ENCODE results near the gene KLK12. TPM values are rescaled to one million over a fixed set of nuclear protein-coding genes. Genes with fewer than 3 reads are reported as not detected.

The KLK12 gene
- total and polyA plus RNA-seq, 4 donors: not detected

DNA sequence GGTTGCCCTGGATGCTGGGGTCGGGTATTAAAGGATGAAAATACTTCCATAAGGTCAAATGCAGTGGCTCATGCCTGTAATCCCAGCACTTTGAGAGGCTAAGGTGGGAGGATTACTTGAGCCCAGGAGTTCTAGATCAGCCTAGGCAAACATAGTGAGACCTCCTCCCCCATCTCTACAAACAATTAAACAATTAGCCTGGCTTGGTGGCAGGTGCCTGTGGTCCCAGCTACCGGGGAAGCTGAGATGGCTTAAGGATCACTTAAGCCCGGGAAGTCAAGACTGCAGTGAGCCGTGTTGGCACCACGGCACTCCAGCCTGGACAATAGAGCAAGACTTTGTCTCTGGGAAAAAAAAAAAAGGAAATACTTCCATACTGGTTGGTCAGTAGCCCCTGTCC lies 9.9 kb downstream of the KLK12 start:
- no peak overlapping the region for H3K27ac ChIP-seq (ENCODE audit: low read depth in 1 of 2, low read length in 2 of 2)
- H3K27me3 ChIP-seq (ENCODE audit: control insufficient read depth in 1 of 2, insufficient read depth in 2 of 2, low read length in 1 of 2): peaks cover 0 to 3% of the 10 kb centered on the region in 2 donors
- 41 to 43% methylated on average over 5 of the region's 5 CpGs for WGBS, 2 donors
- no peaks in the 10 kb centered on the region for H3K36me3 ChIP-seq (ENCODE audit: control insufficient read depth in 1 of 2, insufficient read depth in 2 of 2, low read length in 1 of 2)
- DNase-seq (peak in 1 of 2 donors; percentile 19), ATAC-seq (ENCODE audit: low FRiP score) (no peak)
- no peak overlapping the region for H3K4me3 ChIP-seq (ENCODE audit: low read length in 2 of 2)
- intact Hi-C loops (cut with DNase I): no loop called here
- no peaks in the 10 kb centered on the region for H3K4me1 ChIP-seq (ENCODE audit: control insufficient read depth in 1 of 2, insufficient read depth in 2 of 2, low read length in 2 of 2)
- H3K9me3 ChIP-seq (ENCODE audit: control insufficient read depth, low read length): no peaks in the 10 kb centered on the region

DNA sequence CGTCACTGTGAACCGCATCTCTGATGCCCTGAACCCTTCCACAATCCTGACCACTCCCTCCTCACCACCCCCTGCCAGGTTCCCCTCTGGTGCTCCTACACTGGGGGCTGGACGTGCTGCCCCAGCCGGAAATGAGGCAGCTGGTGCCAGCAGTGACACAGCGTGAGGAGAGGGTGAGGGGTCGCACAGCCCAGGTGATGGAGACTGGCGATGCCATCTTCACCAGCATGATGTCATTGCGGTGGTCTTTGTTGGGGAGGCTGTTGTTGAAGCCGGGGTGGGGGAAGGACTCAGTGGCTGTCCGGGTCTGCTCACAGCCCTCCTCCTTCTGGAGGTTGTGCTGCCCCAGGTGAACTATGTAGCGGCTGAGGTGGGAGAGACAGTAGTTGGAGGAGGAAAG lies 10.9 kb downstream of the KLK12 start:
- peaks cover 0 to 3% of the 10 kb centered on the region in 2 donors for H3K27me3 ChIP-seq (ENCODE audit: control insufficient read depth in 1 of 2, insufficient read depth in 2 of 2, low read length in 1 of 2)
- no peak for ATAC-seq (ENCODE audit: low FRiP score)
- no peaks in the 10 kb centered on the region for H3K9me3 ChIP-seq (ENCODE audit: control insufficient read depth, low read length)
- H3K36me3 ChIP-seq (ENCODE audit: control insufficient read depth in 1 of 2, insufficient read depth in 2 of 2, low read length in 1 of 2): no peaks in the 10 kb centered on the region
- intact Hi-C loops (cut with DNase I): no loop called here
- no peak overlapping the region for H3K4me3 ChIP-seq (ENCODE audit: low read length in 2 of 2)
- WGBS, 2 donors: 71 to 75% methylated on average over 11 of the region's 11 CpGs
- DNase-seq: peak in 1 of 2 donors; percentile 60
- no peak overlapping the region for H3K27ac ChIP-seq (ENCODE audit: low read depth in 1 of 2, low read length in 2 of 2)
- no peaks in the 10 kb centered on the region for H3K4me1 ChIP-seq (ENCODE audit: control insufficient read depth in 1 of 2, insufficient read depth in 2 of 2, low read length in 2 of 2)

DNA sequence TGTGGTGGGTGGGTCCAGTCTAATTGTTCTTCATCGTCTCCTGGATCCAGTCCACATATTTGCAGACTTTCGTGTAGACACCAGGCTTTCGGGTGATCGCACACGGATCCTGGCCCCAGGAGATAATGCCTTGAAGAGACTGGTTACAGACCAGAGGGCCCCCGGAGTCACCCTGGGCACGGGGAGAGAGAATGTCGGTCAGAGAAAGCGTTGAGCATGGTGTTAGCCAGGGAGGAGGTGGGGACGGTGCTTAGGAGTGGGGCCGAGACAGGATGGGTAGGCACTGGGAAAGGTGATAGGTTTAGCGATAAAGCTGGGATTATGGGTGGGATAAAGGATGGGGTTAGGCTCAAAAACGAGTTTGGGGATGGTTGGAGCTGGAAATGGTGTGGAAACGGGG lies 12.3 kb downstream of the KLK12 start:
- Histone ChIP-seq H3K9me3 (ENCODE audit: control insufficient read depth, low read length) (no peaks in the 10 kb centered on the region), H3K27ac (ENCODE audit: low read depth in 1 of 2, low read length in 2 of 2) (no peak overlapping the region), H3K4me1 (ENCODE audit: control insufficient read depth in 1 of 2, insufficient read depth in 2 of 2, low read length in 2 of 2) (no peaks in the 10 kb centered on the region), H3K36me3 (ENCODE audit: control insufficient read depth in 1 of 2, insufficient read depth in 2 of 2, low read length in 1 of 2) (no peaks in the 10 kb centered on the region), H3K27me3 (ENCODE audit: control insufficient read depth in 1 of 2, insufficient read depth in 2 of 2, low read length in 1 of 2) (peaks cover 0 to 3% of the 10 kb centered on the region in 2 donors), H3K4me3 (ENCODE audit: low read length in 2 of 2) (no peak overlapping the region)
- 62 to 69% methylated on average over 14 of the region's 14 CpGs for WGBS, 2 donors
- intact Hi-C loops (cut with DNase I): no loop called here
- no peak for ATAC-seq (ENCODE audit: low FRiP score)
- peak in 1 of 2 donors; percentile 44 for DNase-seq

DNA sequence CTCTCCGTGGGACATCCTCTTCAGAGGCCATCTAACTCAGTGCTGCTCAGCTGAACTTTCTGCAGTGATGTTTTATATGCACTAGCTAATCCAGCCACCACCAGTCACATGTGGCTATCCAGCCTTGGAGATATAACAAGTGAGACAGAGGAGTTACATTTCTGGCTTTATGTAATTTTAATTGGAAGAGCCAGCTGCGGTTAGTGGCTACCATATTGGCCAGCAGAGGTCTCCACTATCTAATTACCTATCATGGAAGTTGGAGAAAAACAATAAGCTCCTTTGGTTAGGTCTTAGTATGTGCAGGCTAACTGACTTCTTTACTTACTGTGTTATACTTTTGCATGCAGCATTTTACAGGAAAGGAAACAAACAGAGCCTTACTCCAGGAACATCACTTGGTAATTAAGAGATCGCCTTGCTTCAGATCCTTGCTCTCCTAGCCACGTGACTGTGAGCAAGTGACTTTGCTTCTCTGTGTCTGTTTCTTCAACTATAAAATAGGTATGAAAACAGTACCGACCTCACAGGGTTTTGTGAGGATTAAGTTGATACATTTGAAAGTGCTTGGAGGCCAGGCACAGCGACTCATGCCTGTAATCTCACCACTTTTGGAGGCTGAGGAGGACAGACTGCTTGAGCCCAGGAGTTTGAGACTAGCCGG lies 13.7 kb downstream of the KLK12 start:
- Histone ChIP-seq H3K27ac (ENCODE audit: low read depth in 1 of 2, low read length in 2 of 2) (no peak overlapping the region), H3K36me3 (ENCODE audit: control insufficient read depth in 1 of 2, insufficient read depth in 2 of 2, low read length in 1 of 2) (no peaks in the 10 kb centered on the region), H3K4me3 (ENCODE audit: low read length in 2 of 2) (no peak overlapping the region), H3K4me1 (ENCODE audit: control insufficient read depth in 1 of 2, insufficient read depth in 2 of 2, low read length in 2 of 2) (no peaks in the 10 kb centered on the region), H3K27me3 (ENCODE audit: control insufficient read depth in 1 of 2, insufficient read depth in 2 of 2, low read length in 1 of 2) (no peaks in the 10 kb centered on the region), H3K9me3 (ENCODE audit: control insufficient read depth, low read length) (no peaks in the 10 kb centered on the region)
- peak; percentile 1 to 7 for DNase-seq
- no peak for ATAC-seq (ENCODE audit: low FRiP score)
- WGBS, 2 donors: 30 to 32% methylated on average over 7 of the region's 7 CpGs
- intact Hi-C loops (cut with DNase I): no loop called here

DNA sequence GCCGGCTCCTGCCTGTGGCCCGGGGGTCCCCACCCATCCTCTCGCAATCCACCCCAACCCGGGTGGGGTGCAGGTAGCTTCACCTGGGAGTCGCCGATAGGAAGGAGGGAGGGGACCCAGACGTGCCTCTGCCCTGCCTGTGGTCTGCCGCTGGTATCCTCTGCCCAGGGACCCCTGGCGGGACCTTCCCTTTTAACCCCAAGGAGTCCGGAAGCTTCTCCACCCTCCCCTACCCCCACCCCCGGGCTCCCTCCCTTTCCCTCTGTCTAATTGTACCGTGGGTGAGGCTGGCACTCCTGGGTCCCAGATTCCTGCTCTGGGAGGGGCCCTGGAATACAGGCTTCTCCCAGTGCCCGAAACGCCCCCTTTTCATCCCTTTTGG lies 15.3 kb downstream of the KLK12 start, which contains the start of gene KLK10:
KLK10 (minus strand) TSS at position 166 of the 382 bp plus-strand sequence. CDS start 579 bp downstream, outside the sequence.
- H3K27ac ChIP-seq (ENCODE audit: low read depth in 1 of 2, low read length in 2 of 2): no peak within 1 kb of the TSS
- H3K27me3 ChIP-seq (ENCODE audit: control insufficient read depth in 1 of 2, insufficient read depth in 2 of 2, low read length in 1 of 2): no peaks in the 10 kb centered on the region
- peak; percentile 32 to 70 for DNase-seq
- intact Hi-C loops (cut with DNase I): no loop called here
- ATAC-seq (ENCODE audit: low FRiP score): no peak
- H3K4me1 ChIP-seq (ENCODE audit: control insufficient read depth in 1 of 2, insufficient read depth in 2 of 2, low read length in 2 of 2): no peaks in the 10 kb centered on the region
- H3K4me3 ChIP-seq (ENCODE audit: low read length in 2 of 2): no peak within 1 kb of the TSS
- no peaks in the 10 kb centered on the region for H3K36me3 ChIP-seq (ENCODE audit: control insufficient read depth in 1 of 2, insufficient read depth in 2 of 2, low read length in 1 of 2)
- 3 to 4% methylated on average over 8 to 14 of the region's 14 CpGs for WGBS, 2 donors
- no peaks in the 10 kb centered on the region for H3K9me3 ChIP-seq (ENCODE audit: control insufficient read depth, low read length)

DNA sequence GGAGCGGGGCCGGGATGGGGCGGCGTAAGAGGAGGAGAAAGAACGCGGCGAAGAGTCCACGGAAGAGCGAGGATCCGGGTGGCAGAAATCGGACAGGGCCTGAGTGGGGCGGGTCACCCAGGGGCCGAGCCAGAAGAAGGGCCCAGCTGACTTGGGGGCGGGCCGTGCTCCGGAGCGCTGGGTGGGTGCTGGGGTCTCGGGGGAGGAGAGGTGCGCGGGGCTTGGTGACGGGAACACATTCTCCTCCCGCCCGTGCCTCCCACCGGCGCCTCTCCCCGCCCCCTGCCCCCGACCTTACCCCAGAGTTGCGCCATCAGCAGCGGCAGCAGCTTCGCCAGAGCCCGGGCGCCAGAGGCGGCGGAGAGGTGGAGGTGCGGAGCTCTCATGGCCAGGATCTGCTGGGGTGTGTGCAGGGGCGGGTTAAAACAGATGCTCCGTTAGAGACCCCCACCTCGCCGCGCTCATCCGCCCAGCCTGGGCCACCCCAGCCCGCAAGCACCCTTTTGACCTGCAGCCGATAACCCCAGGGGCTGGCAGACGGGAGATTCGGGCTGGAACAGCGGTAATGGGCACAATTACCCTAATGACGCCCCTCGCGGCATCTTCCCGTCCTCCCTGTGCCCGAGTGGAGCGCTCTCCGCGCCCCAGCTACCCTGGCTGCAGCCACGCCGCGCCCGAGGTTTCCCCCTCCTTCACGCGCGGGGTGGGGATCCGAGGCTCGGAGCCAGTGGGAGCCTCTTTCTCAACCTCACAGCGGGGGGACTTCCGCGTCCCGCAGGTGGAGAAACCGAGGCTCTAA lies 15.9 kb downstream of the KLK12 start:
- no peaks in the 10 kb centered on the region for H3K27me3 ChIP-seq (ENCODE audit: control insufficient read depth in 1 of 2, insufficient read depth in 2 of 2, low read length in 1 of 2)
- 1% methylated on average over 60 to 68 of the region's 68 CpGs for WGBS, 2 donors
- no peak for ATAC-seq (ENCODE audit: low FRiP score)

DNA sequence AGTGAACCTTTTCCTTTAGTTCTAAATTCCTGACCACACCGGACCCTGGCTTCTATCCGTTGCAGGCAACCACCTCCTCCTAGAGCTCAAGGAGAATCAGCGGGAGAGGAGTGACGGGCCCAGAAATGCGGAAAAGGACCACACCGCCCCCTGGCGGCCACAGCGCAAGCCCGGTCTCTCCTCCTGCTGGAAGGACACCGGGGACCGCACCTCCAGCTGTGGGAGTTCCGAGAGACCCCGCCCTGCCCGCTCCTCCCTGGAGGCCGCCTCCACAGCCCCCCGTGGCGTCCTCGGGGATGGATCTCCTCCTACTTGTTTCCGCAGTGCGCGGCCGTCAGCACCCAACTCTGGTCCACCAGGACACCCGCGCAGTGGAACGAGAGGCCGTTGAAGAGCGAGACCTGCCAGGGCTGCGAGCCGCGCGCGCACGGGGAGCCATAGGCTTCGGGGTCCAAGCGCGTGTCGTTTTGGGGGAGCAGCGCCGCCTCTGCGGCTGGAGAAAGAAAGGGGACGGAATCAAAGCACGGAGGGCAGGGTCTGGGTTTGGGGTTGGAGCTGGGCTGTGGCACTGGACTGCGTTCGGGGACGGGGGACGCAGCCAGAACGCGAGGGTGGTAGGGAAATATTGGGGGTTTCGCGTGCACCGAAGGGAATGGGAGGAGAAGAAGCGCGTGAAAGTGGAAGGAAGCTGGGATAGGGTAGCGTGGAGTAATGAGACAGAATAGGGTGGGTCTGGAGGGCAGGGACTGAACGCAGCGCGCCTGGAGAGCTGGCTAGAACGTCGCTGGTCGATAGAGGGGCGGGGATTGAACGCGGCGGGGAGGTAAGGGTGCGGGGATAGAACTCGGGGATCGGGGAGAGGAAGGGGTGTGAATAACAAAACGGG lies 17.8 kb downstream of the KLK12 start:
- ATAC-seq (ENCODE audit: low FRiP score): no peak
- no peaks in the 10 kb centered on the region for H3K27me3 ChIP-seq (ENCODE audit: control insufficient read depth in 1 of 2, insufficient read depth in 2 of 2, low read length in 1 of 2)
- H3K4me3 ChIP-seq (ENCODE audit: low read length in 2 of 2): no peak overlapping the region
- 1% methylated on average over 64 to 68 of the region's 68 CpGs for WGBS, 2 donors
- no peaks in the 10 kb centered on the region for H3K9me3 ChIP-seq (ENCODE audit: control insufficient read depth, low read length)
- H3K27ac ChIP-seq (ENCODE audit: low read depth in 1 of 2, low read length in 2 of 2): no peak overlapping the region
- H3K4me1 ChIP-seq (ENCODE audit: control insufficient read depth in 1 of 2, insufficient read depth in 2 of 2, low read length in 2 of 2): no peaks in the 10 kb centered on the region
- H3K36me3 ChIP-seq (ENCODE audit: control insufficient read depth in 1 of 2, insufficient read depth in 2 of 2, low read length in 1 of 2): no peaks in the 10 kb centered on the region
- DNase-seq: peak in 1 of 2 donors; percentile 62
- intact Hi-C loops (cut with DNase I): no loop called here

More for the DNA sequence above, 15.9 kb downstream of the KLK12 start:
- intact Hi-C loops (cut with DNase I): no loop called here
- Histone ChIP-seq H3K4me1 (ENCODE audit: control insufficient read depth in 1 of 2, insufficient read depth in 2 of 2, low read length in 2 of 2) (no peaks in the 10 kb centered on the region), H3K4me3 (ENCODE audit: low read length in 2 of 2) (no peak overlapping the region), H3K36me3 (ENCODE audit: control insufficient read depth in 1 of 2, insufficient read depth in 2 of 2, low read length in 1 of 2) (no peaks in the 10 kb centered on the region), H3K9me3 (ENCODE audit: control insufficient read depth, low read length) (no peaks in the 10 kb centered on the region), H3K27ac (ENCODE audit: low read depth in 1 of 2, low read length in 2 of 2) (no peak overlapping the region)
- peak in 1 of 2 donors; percentile 69 for DNase-seq

DNA sequence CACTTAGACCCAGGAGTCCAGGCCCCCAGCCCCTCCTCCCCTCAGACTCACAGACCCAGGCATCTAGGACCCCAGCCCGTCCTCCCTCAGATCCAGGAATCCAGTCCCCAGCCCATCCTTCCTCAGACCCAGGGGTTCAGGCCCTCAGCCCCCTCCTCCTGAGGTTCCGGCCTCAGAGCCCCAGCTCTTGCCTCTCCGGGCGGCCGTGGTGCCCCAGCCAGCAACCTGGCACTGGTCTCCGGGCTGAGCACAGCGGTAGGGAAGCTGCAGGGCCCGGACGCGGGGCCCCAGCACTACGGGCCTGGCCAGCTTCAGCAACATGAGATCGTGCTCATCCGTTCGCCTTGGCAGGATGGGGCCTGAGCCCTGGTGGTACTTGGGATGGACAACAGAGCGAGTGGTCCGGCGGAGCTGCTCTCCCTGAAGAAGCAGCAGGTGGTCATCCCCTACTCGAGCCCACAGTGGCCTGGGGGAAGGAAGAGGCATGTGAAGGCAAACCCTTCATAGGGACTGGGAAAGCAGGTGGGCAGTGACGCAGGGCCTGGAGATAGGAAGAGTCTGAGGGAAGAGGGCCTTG lies 19.0 kb downstream of the KLK12 start:
- Histone ChIP-seq H3K27me3 (ENCODE audit: control insufficient read depth in 1 of 2, insufficient read depth in 2 of 2, low read length in 1 of 2) (no peaks in the 10 kb centered on the region), H3K36me3 (ENCODE audit: control insufficient read depth in 1 of 2, insufficient read depth in 2 of 2, low read length in 1 of 2) (no peaks in the 10 kb centered on the region), H3K4me1 (ENCODE audit: control insufficient read depth in 1 of 2, insufficient read depth in 2 of 2, low read length in 2 of 2) (no peaks in the 10 kb centered on the region), H3K4me3 (ENCODE audit: low read length in 2 of 2) (no peak overlapping the region), H3K27ac (ENCODE audit: low read depth in 1 of 2, low read length in 2 of 2) (no peak overlapping the region), H3K9me3 (ENCODE audit: control insufficient read depth, low read length) (no peaks in the 10 kb centered on the region)
- ATAC-seq (ENCODE audit: low FRiP score): no peak
- intact Hi-C loops (cut with DNase I): no loop called here
- no peak for DNase-seq
- 81 to 88% methylated on average over 19 of the region's 19 CpGs for WGBS, 2 donors
